Adrenal gland (tissue), 5 donors: ENCODE measurements around the gene JADE3.

ENCODE experiments used
- CTCF ChIP-seq, 6 experiments: fragments of 450-650 bp in 4 of 6; fragments of 200-600 bp in 2 of 6; sonication (generic) in 1 of 6; IDR thresholded peaks; 1 replicate in 5 of 6; 2 replicates in 1 of 6; pipeline versions ENCODE4 v1.5.1 to v1.8.0; 2016 to 2021; ENCODE audit warnings: antibody characterized with exemption in 6 of 6, mild to moderate bottlenecking in 2 of 6, moderate library complexity in 1 of 6
- POLR2A ChIP-seq, 2 donors: fragments of 450-650 bp; IDR thresholded peaks; one replicate each; pipeline ENCODE4 v1.6.1; 2017; ENCODE audit warnings: antibody characterized with exemption in 2 of 2, mild to moderate bottlenecking in 2 of 2, moderate library complexity in 1 of 2
- donor health status: DM: no; HTN: no; CAD: no.

- TF ChIP-seq POLR2A (IDR thresholded peaks at IDR 0.05) (no peak), CTCF (IDR thresholded peaks at IDR 0.05) (peak; percentile 28 to 85 (median 70))
These were observed 8.6 kb upstream of the JADE3 start for GRCh38 chrX:46903458-46904242.
